A549 (cell line): Measurements from ENCODE around the gene ACER2.

Experiments used
- CHD2 ChIP-seq: fragments of 150-350 bp; IDR thresholded peaks from 2 replicates; pipeline ENCODE4 v1.6.1; 2014; ENCODE audit warnings: low read length; ENCODE audit not compliant: partially characterized antibody
- CHD4 ChIP-seq: fragments of 200-600 bp; sonication (generic); IDR thresholded peaks from 2 replicates; pipeline ENCODE4 v1.6.1; 2016; ENCODE audit warnings: antibody characterized with exemption, mild to moderate bottlenecking, borderline replicate concordance
- CTCF ChIP-seq: fragments of >200 bp; sonication (Bioruptor Twin); formaldehyde crosslinking; IDR thresholded peaks from 3 replicates; pipeline ENCODE4 v1.5.1; 2016
- E2F6 ChIP-seq: IDR thresholded peaks from 2 replicates; pipeline ENCODE4 v1.6.1; 2012; ENCODE audit warnings: low read depth, borderline replicate concordance
- ESRRA ChIP-seq: fragments of 150-350 bp; IDR thresholded peaks from 2 replicates; pipeline ENCODE4 v1.6.1; 2014; ENCODE audit warnings: mild to moderate bottlenecking, low read length, borderline replicate concordance
- HDAC2 ChIP-seq: fragments of 200-600 bp; sonication (generic); IDR thresholded peaks from 2 replicates; pipeline ENCODE4 v1.6.1; 2016
- HOXB5 ChIP-seq: fragments of 250-450 bp; sonication (Bioruptor Pico); IDR thresholded peaks from 2 replicates; pipeline ENCODE4 v1.5.0; 2020; ENCODE audit warnings: mild to moderate bottlenecking, moderate library complexity
- MAX ChIP-seq: IDR thresholded peaks from 2 replicates; pipeline ENCODE4 v1.6.1; 2012
- POLR2A ChIP-seq: IDR thresholded peaks from 2 replicates; pipeline ENCODE4 v1.6.1; 2012; ENCODE audit warnings: mild to moderate bottlenecking, low read length
- RAD21 ChIP-seq, 2 experiments: fragments of >200 bp in 1 of 2; sonication (Bioruptor Twin) in 1 of 2; formaldehyde crosslinking in 1 of 2; IDR thresholded peaks in 1 of 2; conservative IDR thresholded peaks in 1 of 2; 2 replicates in 1 of 2; 3 replicates in 1 of 2; pipeline ENCODE4 v1.6.1; 2012 to 2018; ENCODE audit warnings: inconsistent platforms in 1 of 2
- TFCP2L1 ChIP-seq: fragments of 250-450 bp; sonication (Bioruptor Pico); IDR thresholded peaks from 2 replicates; pipeline ENCODE4 v1.5.0; 2021; ENCODE audit warnings: mild to moderate bottlenecking
- TP53 ChIP-seq: fragments of 250-450 bp; sonication (Bioruptor Pico); IDR thresholded peaks from 2 replicates; pipeline ENCODE4 v1.5.0; 2021; ENCODE audit warnings: mild to moderate bottlenecking, moderate library complexity
- USF2 ChIP-seq: fragments of 450-650 bp; IDR thresholded peaks from 2 replicates; pipeline ENCODE4 v1.6.1; 2014; ENCODE audit warnings: antibody characterized with exemption
- ZFP36 ChIP-seq: fragments of 450-650 bp; IDR thresholded peaks from 2 replicates; pipeline ENCODE4 v1.6.1; 2014; ENCODE audit warnings: borderline replicate concordance; ENCODE audit not compliant: partially characterized antibody

GRCh38 chr9:19470981-19471650 lies 62.3 kb downstream of the ACER2 start:
- no peak for TF ChIP-seq TP53
- TF ChIP-seq CTCF = no peak
- TF ChIP-seq ZFP36 = no peak
- no peak for TF ChIP-seq E2F6
- no peak for TF ChIP-seq CHD4
- no peak for TF ChIP-seq MAX
- TF ChIP-seq TFCP2L1 (CRISPR knock-in tag) = no peak
- TF ChIP-seq HDAC2 = no peak
- no peak for TF ChIP-seq RAD21 (conservative IDR thresholded peaks at IDR 0.05 in 1 of 2, IDR thresholded peaks at IDR 0.05 in 1 of 2)
- TF ChIP-seq HOXB5 (CRISPR knock-in tag) = no peak
- TF ChIP-seq USF2 = no peak
- no peak for TF ChIP-seq CHD2
- TF ChIP-seq POLR2A = no peak
- TF ChIP-seq ESRRA = no peak
